Measurements from ENCODE around the gene SPIN1.

The SPIN1 gene

GRCh38 chr9:88437210-88438146 is 49.2 kb downstream of the SPIN1 start:
- DNase-seq, result no peak

GRCh38 chr9:88438811-88439210 is 50.6 kb downstream of the SPIN1 start:
- DNase-seq, result no peak

GRCh38 chr9:88441301-88442007 is 53.2 kb downstream of the SPIN1 start:
- DNase-seq, result no peak

- no peak for DNase-seq
Observed at GRCh38 chr9:88443480-88444113, 55.4 kb downstream of the SPIN1 start.

- DNase-seq, result no peak
Observed at GRCh38 chr9:88446728-88447127, 58.5 kb downstream of the SPIN1 start.

GRCh38 chr9:88447431-88447830 is 59.2 kb downstream of the SPIN1 start:
- DNase-seq, result no peak

GRCh38 chr9:88451160-88451559 is 62.9 kb downstream of the SPIN1 start:
- DNase-seq, result no peak

- DNase-seq, result no peak
Observed at GRCh38 chr9:88458716-88459465, 70.6 kb downstream of the SPIN1 start.

GRCh38 chr9:88460587-88461332 is 72.5 kb downstream of the SPIN1 start:
- no peak for DNase-seq

- no peak for DNase-seq
Observed at GRCh38 chr9:88462191-88462590, 73.9 kb downstream of the SPIN1 start.

GRCh38 chr9:88464851-88465250 is 76.6 kb downstream of the SPIN1 start:
- no peak for DNase-seq

- DNase-seq, result no peak
Observed at GRCh38 chr9:88468226-88468625, 80.0 kb downstream of the SPIN1 start.

- no peak for DNase-seq
Observed at GRCh38 chr9:88476491-88477271, 88.4 kb downstream of the SPIN1 start.

GRCh38 chr9:88477300-88477751 is 89.1 kb downstream of the SPIN1 start:
- no peak for DNase-seq

- DNase-seq, result no peak
Observed at GRCh38 chr9:88478246-88478645, 90.0 kb downstream of the SPIN1 start.

GRCh38 chr9:88481933-88482332 is 93.7 kb downstream of the SPIN1 start:
- DNase-seq, result no peak

GRCh38 chr9:88488166-88488565 is 99.9 kb downstream of the SPIN1 start:
- no peak for DNase-seq

- no peak for DNase-seq
Observed at GRCh38 chr9:88494983-88495721, 106.9 kb downstream of the SPIN1 start.

- no peak for DNase-seq
Observed at GRCh38 chr9:88497224-88497623, 109.0 kb downstream of the SPIN1 start.

GRCh38 chr9:88498880-88499279 is 110.6 kb downstream of the SPIN1 start:
- DNase-seq, result no peak

Measured in SW 1271 (cell line).